CD8-positive, alpha-beta memory T cell (primary cell): ENCODE results near the gene OTUB1. TPM values are rescaled to one million over a fixed set of nuclear protein-coding genes. Genes with fewer than 3 reads are reported as not detected.

Experiments used
- CTCF ChIA-PET: fragments of 350-600 bp; sonication (Branson Sonifier 250); formaldehyde crosslinking; loops from one replicate; lab custom pipeline; 2021; ENCODE audit warnings: antibody characterized with exemption; lab: Charles Lee
- POLR2A ChIA-PET: fragments of 350-600 bp; sonication (Branson Sonifier 250); formaldehyde crosslinking; loops from one replicate; lab custom pipeline; 2021; ENCODE audit warnings: antibody characterized with exemption; lab: Charles Lee
- DNase-seq, 5 donors: peaks; one replicate each; pipeline versions ENCODE4 v3.0.0 to v3.0.0-alpha.2; 2020 to 2022; ENCODE audit warnings: mixed read lengths in 1 of 5
- H3K27ac ChIP-seq: one replicate; pipeline ENCODE4 v1.7.0; 2013; ENCODE audit warnings: low read depth, mild to moderate bottlenecking, low read length, moderate library complexity
- H3K27me3 ChIP-seq: 2 replicates; pipeline ENCODE4 v1.7.0; 2013; ENCODE audit warnings: low read length, mild to moderate bottlenecking; ENCODE audit not compliant: insufficient read depth, poor library complexity, severe bottlenecking
- H3K36me3 ChIP-seq: 2 replicates; pipeline ENCODE4 v1.7.0; 2013; ENCODE audit warnings: mild to moderate bottlenecking, low read length, moderate library complexity; ENCODE audit not compliant: insufficient read depth
- H3K4me1 ChIP-seq: 2 replicates; pipeline ENCODE4 v1.7.0; 2013; ENCODE audit warnings: mild to moderate bottlenecking, low read length, moderate library complexity; ENCODE audit not compliant: insufficient read depth
- H3K4me3 ChIP-seq: 2 replicates; pipeline ENCODE4 v1.7.0; 2013; ENCODE audit warnings: mild to moderate bottlenecking, low read length
- H3K9me3 ChIP-seq: 2 replicates; pipeline ENCODE4 v1.7.0; 2013; ENCODE audit warnings: mild to moderate bottlenecking, low read length
- H3K27ac Mint-ChIP-seq, 8 donors: one replicate each; pipeline ENCODE4 v1.8.0; 2020 to 2021; ENCODE audit warnings: mixed read lengths in 8 of 8, mild to moderate bottlenecking in 6 of 8, inconsistent platforms in 3 of 8, moderate library complexity in 3 of 8
- H3K27me3 Mint-ChIP-seq, 2 donors: one replicate each; pipeline ENCODE4 v1.8.0; 2020 to 2021; ENCODE audit warnings: mixed read lengths in 2 of 2, mild to moderate bottlenecking in 1 of 2, moderate library complexity in 1 of 2
- H3K36me3 Mint-ChIP-seq, 3 donors: one replicate each; pipeline ENCODE4 v1.8.0; 2020 to 2021; ENCODE audit warnings: mixed read lengths in 3 of 3, inconsistent platforms in 1 of 3, mild to moderate bottlenecking in 1 of 3
- H3K4me1 Mint-ChIP-seq, 3 donors: one replicate each; pipeline ENCODE4 v1.8.0; 2020 to 2021; ENCODE audit warnings: mixed read lengths in 3 of 3, inconsistent platforms in 1 of 3, mild to moderate bottlenecking in 1 of 3
- H3K4me3 Mint-ChIP-seq, 7 donors: one replicate each; pipeline ENCODE4 v1.8.0; 2020 to 2021; ENCODE audit warnings: mixed read lengths in 7 of 7, mild to moderate bottlenecking in 6 of 7, moderate library complexity in 4 of 7, inconsistent platforms in 2 of 7
- H3K9me3 Mint-ChIP-seq, 5 donors: one replicate each; pipeline ENCODE4 v1.8.0; 2020 to 2022; ENCODE audit warnings: mixed read lengths in 5 of 5, mild to moderate bottlenecking in 3 of 5, moderate library complexity in 2 of 5, inconsistent platforms in 1 of 5
- polyA plus RNA-seq: library from polyadenylated mRNA; unstranded; fragments of 300-500 nt; fragmentation: Illumina TruSeq; gene quantifications from one replicate; pipeline ENCODE4 v1.2.3, GENCODE V29; 2021
- total RNA-seq, 2 experiments: library from RNA; stranded (reverse); gene quantifications; one replicate each; pipeline ENCODE4 v1.2.3, GENCODE V29; 2021

The OTUB1 gene
- total and polyA plus RNA-seq, 3 experiments from 2014 or later, result 75.8 to 135 (median 85.0) TPM

DNA sequence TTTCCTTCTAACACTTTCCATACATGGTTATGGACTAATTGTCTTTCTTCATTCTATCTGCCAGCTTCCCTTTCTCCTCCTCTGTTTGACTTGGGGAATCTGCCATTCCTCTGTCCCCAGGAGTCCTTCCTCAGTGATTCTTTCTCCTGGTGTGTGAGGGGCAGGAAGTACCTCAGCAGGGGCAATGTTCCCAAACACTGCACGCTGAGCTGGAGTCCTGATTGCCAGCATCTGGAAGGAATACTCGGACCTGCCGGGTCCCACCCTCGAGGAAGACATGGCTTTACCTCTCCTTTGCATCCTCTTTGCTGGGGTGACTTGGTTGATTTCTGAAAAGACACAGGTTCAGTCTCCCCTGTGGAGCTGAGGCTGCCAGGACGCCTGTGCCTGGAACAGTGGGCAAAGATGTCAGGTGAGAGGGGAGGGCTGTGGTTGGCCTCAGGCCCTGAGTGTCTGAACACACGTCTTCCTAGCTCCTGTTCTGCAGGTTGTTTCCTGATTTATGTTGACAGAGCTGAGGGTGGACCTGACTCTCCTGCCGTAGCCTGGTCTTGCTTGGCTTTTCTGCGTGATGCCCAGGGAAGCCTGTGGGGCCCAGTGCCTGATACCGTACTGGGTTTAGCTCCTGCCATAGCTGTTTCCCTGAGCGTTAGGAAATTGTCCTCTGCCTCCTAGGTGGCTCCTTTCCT is 7.5 kb upstream of the OTUB1 start:
- no peaks in the 10 kb centered on the region for H3K27me3 Mint-ChIP-seq
- Histone ChIP-seq H3K9me3 (no peaks in the 10 kb centered on the region), H3K27ac (no peak overlapping the region), H3K4me3 (no peak overlapping the region), H3K4me1 (peaks cover 13% of the 10 kb centered on the region), H3K27me3 (no peaks in the 10 kb centered on the region), H3K36me3 (no peaks in the 10 kb centered on the region)
- no peaks in the 10 kb centered on the region for H3K9me3 Mint-ChIP-seq
- H3K36me3 Mint-ChIP-seq, result peaks cover 0 to 14% (median 3%) of the 10 kb centered on the region in 3 donors
- ChIA-PET POLR2A (interaction anchor here (0.6 kb wide), 1 partner anchor 674 kb away, joined by 4 read pairs; no protein-coding TSS in a partner anchor), CTCF (interaction anchor here (0.5 to 1.5 kb wide), 4 partner anchors 22 to 442 kb away, joined by 3 to 5 read pairs (median 3); no protein-coding TSS in a partner anchor)
- no peak for DNase-seq
- peaks cover 23 to 35% (median 25%) of the 10 kb centered on the region in 3 donors for H3K4me1 Mint-ChIP-seq
- H3K27ac Mint-ChIP-seq, result peak overlapping the region in 5 of 8 donors; percentile 15 to 82 (median 60)
- H3K4me3 Mint-ChIP-seq, result peak overlapping the region in 2 of 7 donors; percentile 10 to 27

- no peak overlapping the region for H3K4me3 Mint-ChIP-seq
- peaks cover 9% of the 10 kb centered on the region for H3K4me1 ChIP-seq
- no peaks in the 10 kb centered on the region for H3K9me3 ChIP-seq
- CTCF ChIA-PET, result no interaction called here
- H3K36me3 ChIP-seq, result no peaks in the 10 kb centered on the region
- POLR2A ChIA-PET, result interaction anchor here (0.7 kb wide), 1 partner anchor 45 kb away, joined by 4 read pairs; no protein-coding TSS in a partner anchor
- H3K27me3 Mint-ChIP-seq, result no peaks in the 10 kb centered on the region
- no peak overlapping the region for H3K4me3 ChIP-seq
- H3K9me3 Mint-ChIP-seq, result no peaks in the 10 kb centered on the region
- peaks cover 0 to 13% (median 3%) of the 10 kb centered on the region in 3 donors for H3K36me3 Mint-ChIP-seq
- peaks cover 18 to 29% (median 19%) of the 10 kb centered on the region in 3 donors for H3K4me1 Mint-ChIP-seq
- no peak overlapping the region for H3K27ac ChIP-seq
- peak overlapping the region in 1 of 8 donors; percentile 50 for H3K27ac Mint-ChIP-seq
- no peaks in the 10 kb centered on the region for H3K27me3 ChIP-seq
- DNase-seq, result no peak
Measured at GRCh38 chr11:63979426-63979825, 6.8 kb upstream of the OTUB1 start.

GRCh38 chr11:63985812-63986155 is 454 bp upstream of the OTUB1 start:
- POLR2A ChIA-PET, result interaction anchor here (0.6 to 2.2 kb wide), 6 partner anchors 9 to 148 kb away, joined by 3 to 9 read pairs (median 3); partner anchors contain the start of genes COX8A and MARK2
- peaks cover 0 to 30% (median 2%) of the 10 kb centered on the region in 3 donors for H3K36me3 Mint-ChIP-seq

GRCh38 chr11:63986932-63987513 is 785 bp downstream of the OTUB1 start:
- H3K27ac Mint-ChIP-seq, result peak overlapping the region in 7 of 8 donors; percentile 42 to 96 (median 56)

More at GRCh38 chr11:63985812-63986155, 454 bp upstream of the OTUB1 start:
- peak overlapping the region; percentile 98 to 100 (median 99) for H3K27ac Mint-ChIP-seq
- no peaks in the 10 kb centered on the region for H3K9me3 ChIP-seq
- H3K27ac ChIP-seq, result peak overlapping the region; percentile 94
- H3K4me3 Mint-ChIP-seq, result peak overlapping the region; percentile 96 to 99 (median 99)
- no peaks in the 10 kb centered on the region for H3K9me3 Mint-ChIP-seq
- peak overlapping the region; percentile 85 for H3K4me3 ChIP-seq
- peaks cover 27 to 44% (median 32%) of the 10 kb centered on the region in 3 donors for H3K4me1 Mint-ChIP-seq
- CTCF ChIA-PET, result interaction anchor here (0.8 to 1.3 kb wide), 4 partner anchors 14 to 332 kb away, joined by 3 to 4 read pairs (median 4); partner anchors contain the start of genes PRDX5 and TRMT112
- peak; percentile 57 to 82 (median 72) for DNase-seq
- no peaks in the 10 kb centered on the region for H3K27me3 ChIP-seq
- H3K4me1 ChIP-seq, result peaks cover 22% of the 10 kb centered on the region
- H3K36me3 ChIP-seq, result peaks cover 7% of the 10 kb centered on the region
- H3K27me3 Mint-ChIP-seq, result no peaks in the 10 kb centered on the region

GRCh38 chr11:63991558-63991957 is 5.3 kb downstream of the OTUB1 start:
- ChIA-PET CTCF (interaction anchor here (2.8 kb wide), 1 partner anchor 8 kb away, joined by 10 read pairs; no protein-coding TSS in a partner anchor), POLR2A (no interaction called here)
- H3K36me3 Mint-ChIP-seq, result peaks cover 4 to 74% (median 8%) of the 10 kb centered on the region in 3 donors

More at GRCh38 chr11:63986932-63987513, 785 bp downstream of the OTUB1 start:
- no peak for DNase-seq
- peak overlapping the region; percentile 67 to 86 (median 75) for H3K4me3 Mint-ChIP-seq
- peaks cover 30 to 46% (median 37%) of the 10 kb centered on the region in 3 donors for H3K4me1 Mint-ChIP-seq
- H3K4me1 ChIP-seq, result peaks cover 22% of the 10 kb centered on the region
- ChIA-PET POLR2A (interaction anchor here (2.2 kb wide), 1 partner anchor 149 kb away, joined by 9 read pairs; the partner anchor contains the start of gene MARK2), CTCF (interaction anchor here (0.9 to 1.7 kb wide), 3 partner anchors 13 to 150 kb away, joined by 3 to 7 read pairs (median 6); no protein-coding TSS in a partner anchor)
- no peaks in the 10 kb centered on the region for H3K27me3 ChIP-seq
- no peaks in the 10 kb centered on the region for H3K9me3 Mint-ChIP-seq
- no peaks in the 10 kb centered on the region for H3K27me3 Mint-ChIP-seq
- peak overlapping the region; percentile 94 for H3K27ac ChIP-seq
- peak overlapping the region; percentile 85 for H3K4me3 ChIP-seq
- H3K9me3 ChIP-seq, result no peaks in the 10 kb centered on the region
- H3K36me3 ChIP-seq, result peaks cover 16% of the 10 kb centered on the region
- H3K36me3 Mint-ChIP-seq, result peaks cover 0 to 42% (median 4%) of the 10 kb centered on the region in 3 donors

DNA sequence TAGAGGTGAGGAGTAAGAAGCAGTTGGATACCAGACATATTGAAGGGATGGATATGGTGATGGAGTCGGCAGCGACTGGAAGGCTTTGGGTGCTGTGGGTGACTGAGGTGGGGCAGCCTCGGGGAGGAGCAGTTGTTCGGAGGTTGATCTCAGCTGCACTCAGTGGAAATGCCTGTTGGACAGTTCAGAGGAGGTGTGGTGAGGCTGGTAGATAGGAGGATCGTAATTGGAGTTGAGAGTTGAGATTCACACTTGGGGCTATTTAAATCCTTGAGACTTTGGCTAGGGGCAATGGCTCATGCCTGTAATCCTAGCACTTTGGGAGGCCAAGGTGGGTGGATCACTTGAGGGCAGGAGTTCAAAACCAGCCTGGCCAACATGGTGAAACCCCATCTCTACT is 6.9 kb downstream of the OTUB1 start:
- CTCF ChIA-PET, result no interaction called here
- peaks cover 19% of the 10 kb centered on the region for H3K36me3 ChIP-seq
- no peak overlapping the region for H3K4me3 ChIP-seq
- POLR2A ChIA-PET, result interaction anchor here (0.5 kb wide), 1 partner anchor 16 kb away, joined by 3 read pairs; no protein-coding TSS in a partner anchor
- peaks cover 5% of the 10 kb centered on the region for H3K4me1 ChIP-seq
- no peaks in the 10 kb centered on the region for H3K27me3 Mint-ChIP-seq
- H3K4me3 Mint-ChIP-seq, result no peak overlapping the region
- DNase-seq, result no peak
- H3K4me1 Mint-ChIP-seq, result peaks cover 17 to 39% (median 18%) of the 10 kb centered on the region in 3 donors
- H3K36me3 Mint-ChIP-seq, result peaks cover 4 to 85% (median 8%) of the 10 kb centered on the region in 3 donors
- H3K27me3 ChIP-seq, result no peaks in the 10 kb centered on the region
- H3K27ac Mint-ChIP-seq, result peak overlapping the region in 2 of 8 donors; percentile 9 to 77
- H3K27ac ChIP-seq, result no peak overlapping the region
- H3K9me3 ChIP-seq, result no peaks in the 10 kb centered on the region
- H3K9me3 Mint-ChIP-seq, result no peaks in the 10 kb centered on the region

More at GRCh38 chr11:63991558-63991957, 5.3 kb downstream of the OTUB1 start:
- Histone ChIP-seq H3K9me3 (no peaks in the 10 kb centered on the region), H3K36me3 (peaks cover 16% of the 10 kb centered on the region), H3K4me1 (peaks cover 17% of the 10 kb centered on the region), H3K27ac (no peak overlapping the region), H3K4me3 (no peak overlapping the region), H3K27me3 (no peaks in the 10 kb centered on the region)
- H3K27ac Mint-ChIP-seq, result peak overlapping the region in 2 of 8 donors; percentile 57 to 66
- H3K4me3 Mint-ChIP-seq, result no peak overlapping the region
- peaks cover 25 to 42% (median 28%) of the 10 kb centered on the region in 3 donors for H3K4me1 Mint-ChIP-seq
- no peaks in the 10 kb centered on the region for H3K9me3 Mint-ChIP-seq
- no peaks in the 10 kb centered on the region for H3K27me3 Mint-ChIP-seq
- no peak for DNase-seq

GRCh38 chr11:63993993-63994392 is 7.8 kb downstream of the OTUB1 start:
- H3K27ac ChIP-seq, result no peak overlapping the region
- no peaks in the 10 kb centered on the region for H3K9me3 ChIP-seq
- CTCF ChIA-PET, result no interaction called here
- no peak overlapping the region for H3K4me3 ChIP-seq
- Mint-ChIP-seq H3K4me1 (peaks cover 12 to 38% (median 16%) of the 10 kb centered on the region in 3 donors), H3K9me3 (no peaks in the 10 kb centered on the region), H3K4me3 (no peak overlapping the region), H3K27me3 (no peaks in the 10 kb centered on the region), H3K36me3 (peaks cover 4 to 81% (median 8%) of the 10 kb centered on the region in 3 donors), H3K27ac (peak overlapping the region in 1 of 8 donors; percentile 20)
- POLR2A ChIA-PET, result no interaction called here
- no peak for DNase-seq
- peaks cover 16% of the 10 kb centered on the region for H3K36me3 ChIP-seq
- no peaks in the 10 kb centered on the region for H3K27me3 ChIP-seq
- H3K4me1 ChIP-seq, result no peaks in the 10 kb centered on the region
